Uterus (tissue), 2 donors: ENCODE results near the gene AIF1L.

Experiments
- CTCF ChIP-seq, 4 experiments: fragments of 200-600 bp in 2 of 4; fragments of 450-650 bp in 2 of 4; sonication (generic) in 2 of 4; IDR thresholded peaks; one replicate each; pipeline ENCODE4 v1.5.1; 2016 to 2019; ENCODE audit warnings: antibody characterized with exemption in 4 of 4, mild to moderate bottlenecking in 2 of 4, moderate library complexity in 1 of 4
- POLR2A ChIP-seq, 2 donors: fragments of 450-650 bp; IDR thresholded peaks; one replicate each; pipeline ENCODE4 v1.6.1; 2016; ENCODE audit warnings: antibody characterized with exemption in 2 of 2, mild to moderate bottlenecking in 1 of 2, moderate library complexity in 1 of 2

GRCh38 chr9:131140112-131140511, 43.8 kb downstream of the AIF1L start:
- TF ChIP-seq CTCF (IDR thresholded peaks at IDR 0.05) (no peak), POLR2A (IDR thresholded peaks at IDR 0.05) (no peak)
